Fibroblast of peridontal ligament (primary cell): ENCODE data around the gene LYRM2.

Experiments
- DNase-seq: peaks from one replicate; pipeline ENCODE4 v3.0.0-alpha.2; 2010; ENCODE audit errors: extremely low read depth

The LYRM2 gene, protein sequence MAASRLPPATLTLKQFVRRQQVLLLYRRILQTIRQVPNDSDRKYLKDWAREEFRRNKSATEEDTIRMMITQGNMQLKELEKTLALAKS

DNA sequence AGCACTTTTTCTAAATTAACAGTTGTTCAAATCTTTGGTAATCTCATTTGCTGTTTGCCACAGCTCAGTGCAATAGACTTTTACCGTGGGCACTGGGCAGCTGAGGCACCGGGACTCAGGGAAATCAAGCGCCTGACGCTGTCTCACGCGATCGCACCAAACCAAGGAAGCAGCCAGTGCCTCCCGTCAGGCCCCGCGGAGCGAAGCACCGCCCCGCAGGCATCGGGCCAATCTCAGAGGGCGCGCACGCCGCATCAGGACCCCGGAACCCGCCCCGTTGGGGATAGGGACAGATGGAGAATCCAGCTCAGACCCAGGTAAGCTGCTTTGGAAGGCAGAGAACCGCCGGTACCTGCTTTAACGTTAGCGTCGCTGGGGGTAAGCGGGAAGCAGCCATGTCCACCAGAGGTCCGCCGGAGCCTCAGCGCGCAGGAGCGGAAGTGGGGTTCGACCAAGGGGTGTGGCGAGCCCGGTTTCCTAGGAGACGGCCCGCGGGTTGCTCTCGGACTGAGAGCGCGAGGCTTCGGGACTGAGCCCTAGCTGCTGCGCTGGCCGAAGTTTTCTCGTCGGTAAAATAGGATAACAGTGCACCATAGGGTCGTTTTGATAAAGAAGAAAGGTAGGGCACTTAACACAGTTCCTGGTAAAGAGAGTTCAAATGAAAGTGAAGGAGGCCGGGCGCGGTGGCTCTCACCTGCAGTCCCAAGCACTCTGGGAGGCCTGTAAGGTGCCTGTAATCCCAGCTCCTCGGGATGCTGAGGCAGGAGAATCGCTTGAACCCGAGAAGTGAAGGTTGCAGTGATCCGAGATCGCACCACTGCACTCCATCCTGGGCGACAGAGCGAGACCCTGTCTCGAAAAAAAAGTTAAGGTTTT lies at the start of gene LYRM2:
Gene LYRM2 (minus strand): TSS at position 428 of the 876 bp plus-strand sequence. CDS start 31 bp downstream, at position 397.
- peak; percentile 90 for DNase-seq

DNA sequence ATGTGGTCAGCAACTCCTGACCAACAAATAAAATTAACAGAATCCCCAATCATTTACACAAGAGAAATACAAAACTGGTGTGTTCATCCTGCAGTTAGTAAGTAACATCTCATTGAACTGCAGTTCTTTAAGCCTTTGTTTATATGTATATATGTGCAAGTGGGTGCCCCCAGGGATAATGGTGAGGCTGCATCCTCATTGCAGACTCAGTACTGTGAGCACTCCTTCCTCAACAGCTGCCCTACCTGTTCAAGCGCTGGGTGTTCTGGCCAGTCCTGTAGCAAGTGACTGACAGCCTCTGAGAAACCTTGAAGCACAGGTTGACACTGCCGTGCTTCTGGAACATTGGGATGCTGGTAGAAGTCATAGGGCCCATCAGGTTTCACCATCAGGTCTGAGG lies 49.8 kb upstream of the LYRM2 start:
- no peak for DNase-seq

- no peak for DNase-seq
Measured at GRCh38 chr6:89685311-89685710, 46.8 kb upstream of the LYRM2 start.

DNA sequence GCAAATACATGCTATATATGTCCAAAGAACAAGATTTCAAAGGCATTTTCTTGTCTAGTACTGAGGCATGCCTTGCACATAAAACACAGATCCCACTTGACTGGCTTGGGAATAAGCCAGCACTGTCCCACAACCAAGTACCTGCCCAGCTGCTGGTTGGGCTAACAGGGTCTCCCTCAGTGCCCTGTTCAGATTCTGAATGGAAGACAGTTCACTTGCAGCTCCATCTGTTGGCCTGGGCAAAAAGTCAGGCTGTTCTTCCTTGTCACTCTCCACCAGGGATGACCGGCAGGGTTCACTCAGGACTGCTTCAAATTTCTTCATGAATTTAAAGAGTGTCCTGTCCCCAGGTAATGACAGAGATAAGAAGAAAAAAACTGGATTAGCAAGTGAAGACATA lies 44.4 kb upstream of the LYRM2 start:
- no peak for DNase-seq

DNA sequence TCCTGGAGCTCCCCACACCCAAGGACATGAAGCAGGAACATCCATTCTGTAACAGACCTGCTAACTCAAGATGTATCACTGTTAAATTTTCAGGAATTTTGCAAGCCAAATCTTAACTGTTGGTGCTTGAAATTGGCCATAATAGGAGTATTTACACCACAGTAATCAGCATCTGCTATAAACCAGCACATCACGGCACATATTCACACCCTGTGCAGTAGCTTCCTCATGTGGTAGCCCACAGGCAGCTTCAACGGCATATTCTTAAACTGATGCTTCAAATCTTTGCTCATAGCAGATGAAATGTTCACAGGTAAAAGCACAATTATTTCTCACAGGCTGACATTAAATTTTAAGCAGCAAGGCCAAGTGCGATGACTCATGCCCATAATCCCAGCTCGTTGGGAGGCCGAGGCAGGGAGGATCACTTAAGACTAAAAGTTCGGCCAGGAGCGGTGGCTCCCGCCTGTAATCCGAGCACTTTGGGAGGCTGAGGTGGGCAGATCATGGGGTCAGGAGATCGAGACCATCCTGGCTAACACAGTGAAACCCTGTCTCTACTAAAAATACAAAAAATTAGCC lies 43.5 kb upstream of the LYRM2 start:
- DNase-seq = no peak

- no peak for DNase-seq
Measured at GRCh38 chr6:89680551-89680950, 42.0 kb upstream of the LYRM2 start.

- DNase-seq = no peak
Measured at GRCh38 chr6:89680150-89680549, 41.6 kb upstream of the LYRM2 start.

- DNase-seq = no peak
Measured at GRCh38 chr6:89679215-89680120, 40.9 kb upstream of the LYRM2 start.

DNA sequence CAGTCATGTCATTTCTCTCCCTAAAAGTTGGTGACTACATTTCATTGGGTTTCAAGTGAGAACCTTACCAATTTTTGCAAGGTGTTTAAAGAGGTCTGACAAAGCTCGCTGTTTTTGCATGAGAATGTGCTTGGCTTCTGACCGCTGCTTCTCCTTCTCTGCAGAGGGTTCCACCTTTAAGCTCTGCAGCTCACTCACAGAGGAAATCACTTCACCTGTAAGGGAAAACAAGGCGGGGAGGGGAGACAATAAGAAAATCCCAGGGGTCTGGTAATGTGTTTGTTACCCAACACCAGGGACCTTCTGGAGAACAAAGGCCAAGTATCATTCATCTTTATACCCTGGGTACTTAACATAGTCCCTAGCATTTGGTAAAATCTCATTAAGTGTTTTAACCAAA lies 40.0 kb upstream of the LYRM2 start:
- no peak for DNase-seq

- DNase-seq = peak; percentile 70
Measured at GRCh38 chr6:89675949-89676748, 37.6 kb upstream of the LYRM2 start.

DNA sequence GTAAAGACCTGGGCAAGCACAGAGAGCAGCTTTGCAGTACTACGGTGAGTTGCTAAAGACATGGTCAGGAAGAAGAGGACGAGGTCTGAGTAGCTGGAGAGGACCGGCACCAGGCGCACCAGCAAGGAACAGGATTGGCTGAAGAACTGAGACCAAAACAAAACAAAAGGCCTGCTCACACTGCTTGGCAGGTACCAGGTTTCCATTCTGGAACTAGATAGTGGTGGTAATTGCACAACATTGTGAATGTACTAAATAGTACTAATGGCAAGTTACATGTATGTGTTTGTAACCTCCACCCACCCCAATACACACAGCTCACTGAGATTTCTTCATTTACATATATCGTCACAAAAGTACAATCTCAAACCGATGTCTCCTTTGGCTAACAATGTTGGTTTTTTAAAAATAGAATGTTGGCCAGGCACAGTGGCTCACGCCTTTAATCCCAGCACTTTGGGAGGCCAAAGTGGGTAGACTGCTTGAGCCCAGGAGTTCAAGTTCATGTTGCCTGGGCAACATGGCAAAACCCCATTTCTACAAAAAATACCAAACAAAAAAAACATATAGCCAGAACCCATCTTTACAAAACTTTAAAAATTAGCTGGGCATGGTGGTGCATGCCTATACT lies 32.5 kb upstream of the LYRM2 start:
- no peak for DNase-seq

- peak; percentile 5 for DNase-seq
Measured at GRCh38 chr6:89669002-89669401, 30.5 kb upstream of the LYRM2 start.

GRCh38 chr6:89667872-89668556 lies 29.5 kb upstream of the LYRM2 start:
- peak; percentile 45 for DNase-seq

GRCh38 chr6:89662659-89663223 lies 24.2 kb upstream of the LYRM2 start:
- DNase-seq = no peak

- DNase-seq = no peak
Measured at GRCh38 chr6:89661559-89661958, 23.0 kb upstream of the LYRM2 start.

- DNase-seq = no peak
Measured at GRCh38 chr6:89660981-89661380, 22.4 kb upstream of the LYRM2 start.

DNA sequence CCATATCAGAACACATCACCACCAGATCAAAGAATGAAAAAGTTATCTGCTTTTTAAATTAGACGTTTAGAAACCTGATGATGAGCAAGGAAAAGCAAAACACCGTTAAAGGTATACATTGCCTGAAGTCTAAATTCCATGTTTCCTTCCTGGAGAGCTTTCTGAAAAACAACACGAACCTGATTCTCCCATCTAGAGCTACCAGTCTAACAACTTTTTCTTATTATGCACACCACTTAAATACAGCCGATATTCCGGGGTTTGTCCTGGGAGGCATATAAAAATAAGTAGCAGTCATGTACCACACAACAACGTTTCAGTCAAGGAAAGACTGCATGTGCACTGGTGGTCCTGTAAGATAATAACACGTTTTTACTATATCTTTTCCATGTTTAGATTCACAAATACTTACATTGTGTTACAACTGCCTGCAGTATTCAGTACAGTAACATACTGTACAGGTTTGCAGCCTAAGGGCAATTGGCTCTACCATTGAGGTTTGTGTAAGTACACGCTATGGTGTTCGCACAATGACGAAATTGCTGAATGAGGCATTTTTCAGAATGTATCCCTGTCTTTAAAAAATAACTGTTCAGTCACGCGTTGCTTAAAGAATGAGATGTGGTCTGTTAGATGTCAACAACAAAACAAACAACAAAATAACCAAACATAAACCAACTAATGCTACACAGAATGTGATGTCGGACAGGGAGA lies 19.1 kb upstream of the LYRM2 start:
- no peak for DNase-seq

- DNase-seq = no peak
Measured at GRCh38 chr6:89655122-89655521, 16.6 kb upstream of the LYRM2 start.

GRCh38 chr6:89650579-89650978 lies 12.0 kb upstream of the LYRM2 start:
- DNase-seq = no peak
